GM21619 (cell line): ENCODE results near the gene ZCCHC7.
A peak's percentile ranks its signal among the peaks of the same experiment; 100 is the strongest.
"Not testable (repeated sequence)": the region's sequence is repeated elsewhere in the genome, so short reads cannot be mapped to it uniquely, and the experiment has no call there.

Source experiments
- ATAC-seq: cut with Tn5 transposase; IDR thresholded peaks from one replicate; pipeline ENCODE4 v1.9.1; 2021; ENCODE audit not compliant: unreplicated experiment

The ZCCHC7 gene

DNA sequence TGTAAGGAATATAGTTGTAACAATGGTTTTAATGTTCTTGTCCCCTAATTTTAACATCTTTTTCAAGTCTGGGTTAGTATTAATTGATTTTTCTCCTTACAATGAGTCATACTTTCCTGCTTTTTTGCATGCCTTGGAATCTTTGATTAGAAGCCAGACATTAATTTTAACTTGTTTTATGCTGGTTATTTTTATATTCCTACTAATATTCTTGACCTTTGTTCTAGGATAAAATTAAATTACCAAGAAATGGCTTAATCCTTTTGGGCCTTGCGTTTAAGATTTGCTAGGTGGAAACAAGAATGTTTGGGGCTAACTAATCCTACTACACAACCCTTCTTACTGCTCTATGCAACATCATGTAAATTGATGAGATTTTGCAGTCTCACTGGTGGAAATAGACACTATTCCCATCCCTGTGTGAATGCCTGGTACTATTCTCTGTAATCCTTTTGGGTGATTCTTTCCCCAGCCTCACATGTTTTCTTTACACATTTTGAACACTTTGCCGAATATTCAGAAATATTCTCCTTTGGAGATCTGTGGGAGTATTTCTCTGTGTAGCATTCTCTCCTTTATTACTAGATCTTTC is 47.2 kb downstream of the ZCCHC7 start:
- no peak for ATAC-seq

DNA sequence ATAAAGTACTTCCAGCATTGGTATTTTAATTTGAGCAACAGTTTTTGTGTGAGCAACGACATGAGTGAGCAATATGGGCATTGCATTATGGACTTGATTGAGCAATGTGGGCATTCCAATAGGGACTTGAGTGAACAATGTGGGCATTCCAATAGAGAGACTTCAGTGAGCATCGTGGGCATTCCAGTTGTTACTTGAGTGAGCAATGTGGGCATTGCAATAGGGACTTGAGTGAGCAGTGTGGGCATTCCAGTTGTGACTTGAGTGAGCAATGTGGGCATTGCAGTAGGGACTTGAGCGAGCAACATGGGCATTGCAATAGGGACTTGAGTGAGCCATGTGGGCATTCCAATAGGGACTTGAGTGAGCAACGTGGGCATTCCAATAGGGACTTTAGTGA is 52.2 kb downstream of the ZCCHC7 start:
- no peak for ATAC-seq

DNA sequence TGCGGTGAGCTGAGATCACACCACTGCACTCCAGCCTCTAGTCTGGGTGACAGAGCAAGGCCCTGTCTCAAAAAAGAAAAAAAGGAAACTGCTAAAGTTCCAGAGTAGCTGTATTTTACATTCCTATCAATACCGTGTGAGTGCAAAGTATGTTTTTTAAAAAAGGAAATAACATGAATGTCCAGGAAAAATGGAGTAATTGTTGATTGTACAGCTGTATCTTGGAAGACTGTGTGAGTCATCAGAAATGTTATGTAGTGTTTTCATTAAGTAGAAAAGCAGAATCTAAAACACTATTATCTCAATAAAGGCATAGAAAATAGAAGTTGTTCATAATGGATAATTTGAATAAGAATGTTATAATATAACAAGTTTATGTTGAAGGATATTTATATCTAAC is 53.9 kb downstream of the ZCCHC7 start:
- no peak for ATAC-seq

DNA sequence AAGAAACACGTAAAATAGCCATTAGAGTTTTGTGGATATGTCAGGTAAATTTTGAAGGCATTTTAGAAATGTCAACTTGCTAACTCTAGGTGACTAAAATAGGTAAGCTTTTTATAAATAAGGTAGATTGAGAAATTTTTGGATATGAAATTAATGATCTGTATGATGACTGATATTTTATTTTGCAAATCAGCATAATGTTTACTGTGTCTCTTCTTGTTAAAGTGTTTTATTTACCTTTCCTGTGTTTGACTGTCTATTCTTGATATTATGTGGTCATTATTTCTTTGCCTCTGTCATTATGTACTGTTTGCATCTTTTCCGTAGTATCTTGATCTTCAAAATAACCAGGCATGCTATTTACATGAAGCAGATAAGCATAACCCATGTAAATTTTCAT is 58.4 kb downstream of the ZCCHC7 start:
- no peak for ATAC-seq

DNA sequence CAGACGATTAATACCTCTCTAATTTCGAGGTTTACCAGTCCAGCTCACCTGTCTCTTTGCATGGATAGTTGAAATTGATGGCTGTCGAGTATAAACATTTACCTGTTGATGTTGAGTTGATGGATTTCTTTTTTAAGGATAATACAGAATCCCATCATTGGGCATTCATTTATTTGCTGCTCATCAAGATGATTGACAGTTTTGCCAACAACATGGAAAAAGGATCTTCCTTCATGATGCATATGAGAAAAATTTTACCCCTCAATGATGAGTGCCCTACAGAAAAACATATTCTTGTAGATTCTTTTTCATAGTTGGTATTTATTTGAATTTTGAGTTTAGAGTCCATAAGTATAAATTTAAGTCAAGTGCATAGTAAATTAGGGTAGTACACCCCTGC is 59.2 kb downstream of the ZCCHC7 start:
- no peak for ATAC-seq

DNA sequence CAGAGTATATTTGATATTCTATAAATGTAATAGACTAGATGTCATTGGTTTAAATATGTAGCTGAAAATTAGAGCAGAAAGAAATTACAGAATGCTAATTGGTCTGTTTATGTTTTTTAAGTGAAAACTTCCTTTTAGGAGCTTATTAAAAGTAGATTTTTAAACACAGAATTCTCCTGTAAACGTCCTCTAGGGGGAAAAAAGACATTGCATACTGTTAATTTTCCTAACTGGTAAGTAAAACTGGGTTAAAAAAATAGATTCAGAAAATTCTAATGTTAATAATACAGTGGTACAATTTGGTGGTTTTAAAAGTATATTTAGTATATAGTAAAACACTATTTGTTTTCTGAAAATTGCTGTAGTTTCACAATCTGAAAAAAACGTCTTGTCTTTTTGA is 59.8 kb downstream of the ZCCHC7 start:
- ATAC-seq = no peak

DNA sequence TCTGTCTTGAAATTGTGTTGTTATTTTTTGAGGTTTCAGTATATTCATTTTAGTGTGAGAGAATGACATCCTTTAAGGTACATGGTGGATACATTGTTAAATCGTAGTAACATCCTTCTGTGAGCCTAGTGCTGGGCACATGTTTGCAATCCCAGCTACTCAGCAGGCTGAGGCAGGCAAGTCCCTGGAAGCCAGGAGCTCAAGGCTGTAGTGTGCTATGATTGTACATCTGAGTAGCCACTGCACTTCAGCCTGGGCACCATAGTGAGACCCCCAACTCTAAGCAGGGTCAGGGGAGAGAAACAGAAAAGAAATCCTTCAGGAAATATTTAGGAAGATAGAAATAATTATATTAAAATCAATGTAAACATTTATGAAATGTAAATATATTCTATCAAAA is 62.3 kb downstream of the ZCCHC7 start:
- no peak for ATAC-seq

DNA sequence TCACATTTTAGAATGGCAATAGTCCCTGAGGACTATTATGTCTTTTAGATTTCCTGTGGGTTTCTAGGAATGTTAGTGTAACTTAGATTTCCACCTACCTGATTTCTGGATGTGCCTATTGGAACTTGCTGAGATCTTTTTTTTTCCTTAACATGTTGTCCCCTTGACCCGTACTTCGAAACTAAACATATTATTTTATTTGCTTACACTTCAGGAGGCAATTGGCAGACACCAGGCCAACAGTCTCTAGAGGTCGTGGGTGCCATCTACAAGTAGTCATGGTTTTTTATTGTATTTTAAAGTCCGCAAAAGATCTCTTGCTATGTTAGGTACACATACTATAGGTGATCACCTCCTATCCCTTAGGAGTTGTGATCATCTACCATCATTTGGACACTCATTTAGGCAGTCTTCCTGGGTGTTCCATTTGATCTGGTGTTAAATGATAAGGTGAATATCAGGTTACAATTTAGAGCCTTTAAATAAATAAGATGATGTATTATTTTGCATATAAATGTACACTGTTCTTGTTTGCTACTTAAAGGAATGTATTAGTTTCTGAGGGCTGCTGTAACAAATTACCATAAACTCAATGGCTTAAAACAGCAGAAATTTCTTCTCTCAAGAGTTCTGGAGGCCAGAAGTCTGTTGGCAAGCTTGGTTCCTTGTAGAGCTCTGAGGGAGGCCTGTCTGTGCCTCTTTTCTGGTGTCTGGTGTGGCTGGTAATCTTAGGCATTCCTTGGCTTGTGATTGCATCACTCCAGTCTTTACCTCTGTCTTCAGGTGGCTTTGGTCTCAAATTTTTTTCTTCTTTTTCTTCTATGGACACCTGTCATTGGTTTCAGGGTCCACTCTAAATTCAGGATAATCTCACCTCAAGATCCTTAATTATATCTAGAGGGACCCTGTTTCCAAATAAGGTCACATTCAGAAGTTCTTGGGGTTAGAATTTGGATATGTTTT is 64.8 kb downstream of the ZCCHC7 start:
- ATAC-seq = no peak

DNA sequence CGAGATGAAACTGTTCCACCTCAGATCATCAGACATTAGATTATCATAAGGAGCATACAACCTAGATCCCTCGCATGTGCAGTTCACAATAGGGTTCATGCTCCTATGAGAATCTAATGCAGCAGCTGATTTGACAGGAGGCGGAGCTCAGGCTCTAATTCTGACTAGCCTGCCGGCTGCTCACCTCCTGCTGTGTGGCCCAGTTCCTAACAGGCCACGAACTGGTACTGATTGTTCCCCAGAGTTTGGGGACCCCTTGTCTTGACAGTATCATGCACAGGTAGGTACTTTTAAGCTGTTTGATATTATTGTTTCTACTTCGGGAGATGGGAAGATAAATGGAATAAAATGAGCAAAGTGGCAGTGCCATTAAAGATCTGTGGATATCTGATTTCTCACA is 66.9 kb downstream of the ZCCHC7 start:
- ATAC-seq = peak; percentile 50

DNA sequence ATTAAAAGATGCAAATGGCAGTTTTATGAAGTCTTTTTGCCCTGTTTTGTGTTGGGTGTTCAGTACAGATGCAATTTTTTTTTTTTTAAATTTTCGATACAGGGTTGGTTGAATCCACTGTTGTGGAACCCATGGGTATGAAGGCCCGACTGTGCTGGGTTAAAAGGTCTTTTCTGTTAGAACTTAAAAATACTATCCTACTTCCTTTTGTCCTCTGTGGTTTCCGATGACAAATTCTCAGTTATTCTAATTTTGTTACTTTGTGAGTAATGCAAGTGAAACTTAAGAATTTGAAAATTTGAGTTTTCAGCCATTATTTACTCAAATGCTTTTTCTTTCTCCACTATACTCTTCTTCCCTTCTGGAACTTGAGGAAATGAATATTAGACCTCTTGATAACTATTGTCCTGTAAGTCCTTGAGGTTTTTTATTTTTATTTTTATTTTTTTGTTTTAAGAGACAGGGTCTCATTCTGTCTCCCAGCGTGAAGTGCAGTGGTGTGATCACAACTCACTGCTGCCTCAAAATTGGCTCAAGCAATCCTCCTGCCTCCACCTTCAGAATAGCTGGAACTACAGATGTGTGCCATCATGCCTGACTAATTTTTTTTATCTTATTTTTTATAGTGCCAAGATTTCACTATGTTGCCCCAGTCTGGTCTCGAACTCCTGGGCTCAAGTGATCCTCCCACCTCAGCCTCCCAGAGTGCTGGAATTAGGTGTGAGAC is 67.5 kb downstream of the ZCCHC7 start:
- peak; percentile 71 for ATAC-seq

DNA sequence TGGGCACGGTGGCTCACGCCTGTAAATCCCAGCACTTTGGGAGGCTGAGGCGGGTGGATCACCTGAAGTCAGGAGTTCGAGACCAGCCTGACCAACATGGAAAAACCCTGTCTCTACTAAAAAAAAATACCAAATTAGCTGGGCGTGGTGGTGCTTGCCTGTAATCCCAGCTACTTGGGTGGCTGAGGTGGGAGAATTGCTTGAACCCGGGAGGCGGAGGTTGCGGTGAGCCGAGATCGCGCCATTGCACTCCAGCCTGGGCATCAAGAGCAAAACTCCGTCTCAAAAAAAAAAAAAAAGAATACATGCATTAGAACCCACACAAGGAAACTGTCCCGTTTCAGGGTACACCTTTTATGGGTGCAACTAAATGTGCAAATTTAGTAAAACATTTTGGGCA is 70.4 kb downstream of the ZCCHC7 start:
- not testable (repeated sequence) for ATAC-seq

DNA sequence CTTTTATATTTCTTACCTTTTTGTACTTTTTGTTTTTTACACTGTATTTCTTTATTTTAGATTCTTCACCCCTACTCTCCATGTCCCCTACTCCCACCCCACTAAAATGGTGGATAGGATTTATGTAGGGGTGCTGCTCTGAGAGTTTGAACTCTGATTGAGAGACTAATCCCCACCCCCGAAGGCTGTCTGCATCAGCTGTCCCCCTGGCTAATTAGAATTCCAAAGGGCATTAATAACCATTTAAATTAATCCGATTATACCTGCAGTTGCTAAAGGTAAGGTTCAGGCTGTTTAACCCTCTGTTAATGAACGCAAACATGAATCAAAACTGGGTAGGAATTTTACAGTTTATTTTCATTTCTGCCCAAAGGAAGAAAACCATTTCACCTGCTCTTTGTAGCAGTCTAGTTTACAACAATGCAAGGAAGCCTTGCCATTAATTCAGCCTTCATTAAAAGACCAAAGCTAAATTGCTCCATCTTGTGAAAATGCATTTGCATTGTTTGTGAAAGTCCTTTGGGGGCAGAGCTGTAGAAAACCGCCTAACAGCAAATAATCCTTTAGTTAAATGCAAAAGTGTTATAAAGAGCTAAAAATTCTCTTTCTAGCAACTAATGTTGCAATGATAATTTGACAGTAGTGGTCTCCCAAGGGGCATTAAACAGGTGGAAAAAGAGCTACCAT is 71.2 kb downstream of the ZCCHC7 start:
- no peak for ATAC-seq

DNA sequence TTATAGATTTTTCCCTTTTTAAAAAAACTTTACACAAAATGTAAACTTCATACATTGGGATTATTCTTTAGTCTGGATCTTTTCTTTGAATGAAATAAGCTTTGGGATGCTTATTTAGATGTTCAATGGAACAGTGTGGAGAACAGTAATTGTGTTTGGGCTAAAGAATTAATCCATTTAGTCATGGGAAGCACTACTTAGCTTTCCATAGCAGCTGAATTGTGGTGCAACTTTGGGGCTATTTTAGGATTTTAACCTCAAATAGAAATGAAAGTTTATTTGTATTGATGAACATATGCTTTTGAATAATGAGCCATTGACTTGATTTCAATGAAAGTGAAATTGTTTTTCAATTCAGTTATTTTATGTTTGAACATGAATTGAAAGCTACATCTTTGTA is 72.4 kb downstream of the ZCCHC7 start:
- ATAC-seq = no peak

DNA sequence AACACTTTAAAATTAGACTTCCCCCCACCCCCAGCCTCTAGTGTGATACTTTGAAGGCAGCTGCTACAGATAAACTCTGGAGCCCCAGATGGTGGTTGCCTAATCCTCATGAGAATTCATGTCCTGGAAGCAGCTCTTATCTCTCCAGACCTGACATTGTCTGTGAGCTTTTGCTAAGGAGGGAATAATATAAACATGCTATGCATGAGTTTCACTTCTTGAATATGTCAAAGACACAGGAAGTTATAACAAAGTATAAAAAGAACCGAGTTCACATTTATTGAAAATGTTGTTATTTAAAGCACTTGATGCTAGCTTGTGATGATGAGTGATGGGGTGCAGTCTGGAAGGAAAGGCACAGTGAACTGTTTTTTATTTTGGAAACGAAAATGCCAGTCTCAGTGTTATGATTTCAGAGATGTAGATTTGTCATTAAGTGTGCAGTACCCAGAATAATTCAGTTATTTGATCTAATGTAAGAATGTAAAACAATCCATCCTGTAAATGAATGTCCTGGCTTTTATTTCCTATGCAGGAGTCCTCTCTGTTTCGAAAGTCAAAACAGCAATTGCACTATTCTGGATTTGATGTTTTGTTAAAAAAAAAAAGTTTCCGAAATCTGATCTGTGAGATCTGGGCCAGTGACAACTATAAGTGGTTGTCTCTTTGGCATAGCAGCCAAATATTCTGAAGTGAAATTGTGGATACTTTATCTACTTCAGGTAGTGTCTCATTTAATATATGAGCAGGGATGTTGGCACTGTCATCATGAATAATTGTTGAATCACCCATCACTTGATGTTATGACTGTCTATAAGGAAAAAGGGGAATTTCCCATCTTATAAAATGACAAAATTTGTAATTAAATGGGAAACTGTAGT is 77.0 kb downstream of the ZCCHC7 start:
- ATAC-seq = peak; percentile 42

DNA sequence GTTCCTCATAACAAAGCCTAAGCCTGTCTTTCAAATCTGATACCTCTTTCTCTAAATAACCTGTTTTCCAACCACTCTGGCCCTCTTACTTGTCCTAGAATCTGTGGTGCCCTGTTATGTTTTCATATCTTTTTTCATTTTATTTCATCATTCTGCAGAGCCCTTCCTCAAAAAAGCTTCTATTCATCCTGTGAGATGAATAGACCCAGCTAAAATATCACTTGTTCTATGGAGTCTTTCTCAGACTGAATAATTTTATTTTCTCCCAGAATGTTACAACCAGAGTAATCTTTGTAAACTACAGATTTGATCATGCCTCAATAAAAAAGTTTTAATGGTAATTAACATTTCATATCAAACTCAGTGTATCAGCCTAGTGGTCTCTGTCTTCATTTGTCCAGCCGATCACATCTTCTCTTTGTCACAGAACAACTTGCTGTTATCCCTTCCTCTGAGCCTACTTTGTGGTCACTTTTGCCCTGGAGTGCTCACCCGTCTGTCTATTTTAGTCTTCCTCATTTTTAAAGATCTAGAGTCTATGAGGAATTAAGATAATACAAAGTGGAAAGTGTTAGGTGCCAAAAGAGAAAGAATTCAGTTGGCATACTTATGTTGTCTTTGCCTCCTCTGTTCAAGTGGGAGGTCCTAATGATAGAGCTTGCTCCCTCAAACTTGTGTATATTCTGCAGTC is 77.8 kb downstream of the ZCCHC7 start:
- no peak for ATAC-seq

DNA sequence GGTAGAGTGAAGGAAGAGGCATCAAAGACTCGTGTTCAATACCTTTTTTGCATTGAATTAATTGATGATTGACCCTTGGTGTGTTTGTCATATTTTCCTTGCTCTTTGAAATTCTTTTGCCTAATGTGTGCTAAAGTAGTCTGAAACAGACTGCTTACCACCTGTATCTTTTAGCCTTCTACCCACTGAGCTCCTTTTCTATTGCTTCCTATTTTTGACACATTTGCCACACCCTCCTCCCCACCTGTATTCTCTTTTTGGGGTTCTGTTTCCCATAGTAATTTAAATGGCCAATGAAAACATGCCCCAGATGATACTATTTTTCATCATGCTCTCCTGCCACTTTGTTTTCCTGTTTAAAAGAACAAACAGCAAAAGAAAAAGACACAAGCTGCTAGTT is 78.5 kb downstream of the ZCCHC7 start:
- no peak for ATAC-seq

DNA sequence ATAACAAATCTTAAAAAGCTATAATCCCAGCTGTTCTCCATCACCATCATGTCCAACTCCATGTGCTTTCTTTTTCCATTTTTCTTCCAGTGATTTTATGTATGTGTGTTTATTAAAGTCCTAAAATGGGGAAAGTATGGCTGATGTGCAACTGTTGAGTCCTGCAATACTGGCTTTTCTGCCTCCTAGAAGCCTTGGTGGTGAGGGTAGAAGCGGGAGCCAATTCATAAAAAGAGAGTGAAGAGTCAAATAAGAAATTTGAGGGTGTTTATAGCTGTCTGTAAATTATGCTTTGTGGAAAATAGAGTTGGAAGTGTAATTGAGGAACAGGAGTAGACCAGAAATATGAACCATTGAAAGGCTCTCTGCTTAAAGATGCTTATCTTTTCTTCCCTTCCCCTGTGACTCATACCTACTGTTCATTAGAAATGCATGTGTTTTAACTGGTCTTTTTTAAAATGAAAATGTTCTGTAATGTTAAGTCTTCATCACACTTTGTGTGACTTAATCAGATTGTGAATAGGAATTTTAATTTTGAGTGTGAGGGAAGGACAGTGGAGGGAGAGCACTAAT is 80.1 kb downstream of the ZCCHC7 start:
- no peak for ATAC-seq

DNA sequence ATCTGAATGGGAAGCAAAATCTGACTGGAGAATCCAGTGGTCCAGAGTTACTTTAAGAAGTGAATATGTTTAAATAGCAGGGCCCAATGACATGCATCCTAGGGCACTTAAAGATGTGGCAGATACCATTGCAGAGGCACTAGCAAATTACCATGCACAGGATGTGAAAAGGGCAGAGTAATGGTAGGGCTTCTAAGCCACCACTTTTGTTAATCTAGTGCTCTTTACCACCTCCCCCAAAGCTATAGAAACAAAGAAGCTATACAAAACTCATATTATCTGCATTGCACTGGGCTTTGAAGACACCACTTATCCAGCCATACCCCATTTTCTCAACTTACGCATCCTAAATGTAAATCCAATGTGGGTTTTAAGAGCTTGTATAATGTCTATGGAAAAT is 81.2 kb downstream of the ZCCHC7 start:
- no peak for ATAC-seq

DNA sequence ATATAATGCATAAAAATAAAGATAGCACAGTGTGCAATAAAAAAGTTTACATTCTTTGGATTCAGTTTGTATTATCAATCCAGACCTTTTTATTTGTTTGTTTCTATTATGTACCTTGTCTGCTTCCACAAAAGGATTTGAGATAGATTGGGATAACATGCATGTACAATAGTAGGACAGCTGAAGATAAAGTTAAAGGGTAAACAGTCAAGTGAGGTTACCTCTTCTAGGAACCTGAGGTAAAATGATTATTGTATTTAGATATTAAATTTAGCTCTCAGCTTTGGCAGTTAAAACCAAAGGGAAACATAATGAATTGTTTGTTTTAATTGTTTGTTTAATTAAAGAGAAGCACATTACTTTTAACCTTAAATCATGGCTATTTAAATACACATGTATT is 81.7 kb downstream of the ZCCHC7 start:
- ATAC-seq = no peak
